SU-DHL-6 (cell line): Measurements from ENCODE around the gene APOB.

Experiments used
- H2AFZ ChIP-seq: fragments of 200-600 bp; sonication (generic); 2 replicates; pipeline ENCODE4 v1.6.1; 2014; ENCODE audit warnings: low read depth, mild to moderate bottlenecking, moderate library complexity, mixed read lengths, antibody characterized with exemption, low read length; ENCODE audit not compliant: severe bottlenecking
- H3F3A ChIP-seq: fragments of 200-600 bp; shearing (Covaris generic); 2 replicates; pipeline ENCODE4 v1.6.0; 2016; ENCODE audit warnings: antibody characterized with exemption, mild to moderate bottlenecking; ENCODE audit not compliant: insufficient read depth
- H3K27ac ChIP-seq: fragments of 200-600 bp; sonication (generic); 2 replicates; pipeline ENCODE4 v1.5.1; 2016; ENCODE audit warnings: low read depth, mild to moderate bottlenecking, low read length, moderate library complexity, mixed read lengths
- H3K27me3 ChIP-seq: fragments of 200-600 bp; sonication (generic), shearing (Covaris generic); 2 replicates; pipeline ENCODE4 v1.6.0; 2014; ENCODE audit warnings: mild to moderate bottlenecking, low read length
- H3K36me3 ChIP-seq: fragments of 200-600 bp; sonication (generic); 2 replicates; pipeline ENCODE4 v1.6.1; 2014; ENCODE audit warnings: mild to moderate bottlenecking, low read length, mixed read lengths
- H3K4me2 ChIP-seq: fragments of 300-600, 200-600 bp; shearing (Covaris generic), sonication (generic); 2 replicates; pipeline ENCODE4 v1.6.0; 2014; ENCODE audit warnings: low read length, low read depth, mild to moderate bottlenecking; ENCODE audit not compliant: poor library complexity, severe bottlenecking
- H3K4me3 ChIP-seq: fragments of 200-600 bp; sonication (generic); 2 replicates; pipeline ENCODE4 v1.5.1; 2014; ENCODE audit warnings: antibody characterized with exemption, low read length, mild to moderate bottlenecking, mixed read lengths; ENCODE audit not compliant: insufficient read depth, poor library complexity, severe bottlenecking
- H3K79me2 ChIP-seq: fragments of 200-600 bp; sonication (generic); 2 replicates; pipeline ENCODE4 v1.6.1; 2014; ENCODE audit warnings: mild to moderate bottlenecking, low read length, moderate library complexity; ENCODE audit not compliant: insufficient read depth
- H3K9ac ChIP-seq: fragments of 200-600 bp; sonication (generic); 2 replicates; pipeline ENCODE4 v1.7.0; 2014; ENCODE audit warnings: mild to moderate bottlenecking, low read length
- H3K9me2 ChIP-seq: fragments of 200-600 bp; sonication (generic); replicated peaks from 2 replicates; pipeline ENCODE4 v1.6.1; 2014; ENCODE audit warnings: low read length; ENCODE audit not compliant: insufficient read depth
- H3K9me3 ChIP-seq: fragments of 200-600 bp; sonication (generic); 2 replicates; pipeline ENCODE4 v1.6.1; 2014; ENCODE audit warnings: low read length, mixed read lengths; ENCODE audit not compliant: insufficient read depth
- H4K20me1 ChIP-seq: fragments of 200-600 bp; sonication (generic); 2 replicates; pipeline ENCODE4 v1.6.1; 2014; ENCODE audit warnings: low read depth, mild to moderate bottlenecking, antibody characterized with exemption, low read length, moderate library complexity, mixed read lengths
- CTCF ChIP-seq: fragments of 200-600 bp; sonication (generic); IDR thresholded peaks from one replicate; pipeline ENCODE4 v1.5.1; 2017; ENCODE audit warnings: antibody characterized with exemption, mild to moderate bottlenecking, low read length, moderate library complexity; ENCODE audit not compliant: insufficient read depth, poor library complexity, severe bottlenecking
- EZH2phosphoT487 ChIP-seq: fragments of 200-600 bp; sonication (generic), shearing (Covaris generic); conservative IDR thresholded peaks from 2 replicates; pipeline ENCODE4 v1.6.1; 2018; ENCODE audit warnings: mild to moderate bottlenecking, antibody characterized with exemption, low read length, moderate library complexity, mixed read lengths

Gene APOB

DNA sequence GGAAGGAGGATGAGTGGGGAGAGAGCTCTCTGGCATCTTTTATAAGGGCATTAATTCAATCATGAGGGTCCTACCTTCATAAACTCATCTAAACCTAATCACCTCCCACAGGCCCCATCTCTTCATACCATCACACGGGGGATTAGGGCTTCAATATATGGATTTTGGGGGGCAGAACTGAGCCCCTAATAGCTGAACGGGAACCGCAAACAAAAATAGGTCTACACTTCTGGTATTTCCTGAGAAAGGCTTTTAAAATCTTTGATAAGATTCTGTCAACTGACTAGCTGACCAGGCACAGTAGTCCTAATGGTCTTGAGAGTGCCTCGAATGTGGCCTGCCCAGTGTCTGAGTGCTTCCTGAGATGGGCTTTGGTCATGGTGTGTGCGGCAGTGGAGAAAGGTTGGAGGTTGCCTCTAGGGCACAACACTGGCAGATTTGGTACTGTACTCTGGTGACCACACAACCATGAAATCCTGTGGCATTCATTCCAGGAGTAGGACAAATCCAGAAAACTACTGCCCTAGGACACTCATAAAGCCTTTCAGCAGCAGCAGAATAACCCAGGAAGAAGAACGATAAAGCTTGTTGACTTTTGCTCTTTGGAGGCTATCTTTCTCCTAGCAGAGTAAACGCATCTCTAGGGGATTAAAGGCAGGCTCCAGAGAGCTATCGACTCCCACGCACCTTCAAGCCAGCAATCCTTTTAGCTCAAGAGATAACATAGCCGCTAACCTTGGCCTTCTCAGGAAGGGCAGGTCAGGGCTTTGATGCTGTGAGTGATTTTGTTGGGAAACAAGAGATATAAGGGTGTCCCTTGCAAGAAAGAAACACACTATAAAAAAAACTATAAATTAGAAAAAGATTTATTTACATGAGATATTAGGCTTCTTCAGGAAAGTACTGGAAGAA, 12.3 kb upstream of the APOB start:
- Histone ChIP-seq H3K27ac (no peak overlapping the region), H2AFZ (no peak overlapping the region), H3K9ac (no peak overlapping the region), H3K27me3 (no peaks in the 10 kb centered on the region), H3F3A (no peaks in the 10 kb centered on the region), H3K4me2 (no peak overlapping the region), H3K36me3 (no peaks in the 10 kb centered on the region), H4K20me1 (no peaks in the 10 kb centered on the region), H3K9me2 (no peaks in the 10 kb centered on the region), H3K4me3 (no peak overlapping the region), H3K79me2 (no peaks in the 10 kb centered on the region), H3K9me3 (no peaks in the 10 kb centered on the region)
- TF ChIP-seq CTCF: no peak
- no peak for TF ChIP-seq EZH2phosphoT487

DNA sequence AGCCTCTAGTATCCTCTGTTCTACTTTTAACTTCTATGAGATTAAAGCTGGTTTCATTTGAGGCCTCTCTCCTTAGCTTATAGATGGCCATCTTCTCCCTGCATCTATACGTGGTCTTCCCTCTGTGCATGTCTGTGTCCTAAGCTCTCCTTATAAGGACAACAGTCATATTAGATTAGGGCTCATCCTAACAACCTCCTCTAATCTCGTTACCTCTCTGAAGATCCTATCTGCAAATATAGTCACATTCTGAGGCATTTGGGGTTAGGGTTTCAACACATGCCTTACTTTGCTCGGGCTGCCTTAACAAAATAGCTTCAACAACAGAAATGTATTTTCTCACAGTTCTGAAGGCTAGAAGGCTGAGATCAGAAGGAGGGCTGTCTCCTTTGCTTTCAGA, 11.6 kb upstream of the APOB start:
- Histone ChIP-seq H3K9me3 (no peaks in the 10 kb centered on the region), H3K4me2 (no peak overlapping the region), H3F3A (no peaks in the 10 kb centered on the region), H3K79me2 (no peaks in the 10 kb centered on the region), H3K36me3 (no peaks in the 10 kb centered on the region), H3K27me3 (no peaks in the 10 kb centered on the region), H2AFZ (no peak overlapping the region), H3K9ac (no peak overlapping the region), H3K9me2 (no peaks in the 10 kb centered on the region), H3K27ac (no peak overlapping the region), H3K4me3 (no peak overlapping the region), H4K20me1 (no peaks in the 10 kb centered on the region)
- TF ChIP-seq EZH2phosphoT487 (no peak), CTCF (no peak)

GRCh38 chr2:21054011-21054410, 10.1 kb upstream of the APOB start:
- no peak overlapping the region for H2AFZ ChIP-seq
- H3K79me2 ChIP-seq: no peaks in the 10 kb centered on the region
- TF ChIP-seq EZH2phosphoT487: no peak
- no peak for TF ChIP-seq CTCF

More at GRCh38 chr2:21054011-21054410, 10.1 kb upstream of the APOB start:
- Histone ChIP-seq H3K9me3 (no peaks in the 10 kb centered on the region), H3K27me3 (no peaks in the 10 kb centered on the region), H3K9me2 (no peaks in the 10 kb centered on the region), H3K36me3 (no peaks in the 10 kb centered on the region), H3K9ac (no peak overlapping the region), H3K4me2 (no peak overlapping the region), H3F3A (no peaks in the 10 kb centered on the region), H4K20me1 (no peaks in the 10 kb centered on the region), H3K27ac (no peak overlapping the region), H3K4me3 (no peak overlapping the region)
